ENCODE data around the gene TPBGL.

DNA sequence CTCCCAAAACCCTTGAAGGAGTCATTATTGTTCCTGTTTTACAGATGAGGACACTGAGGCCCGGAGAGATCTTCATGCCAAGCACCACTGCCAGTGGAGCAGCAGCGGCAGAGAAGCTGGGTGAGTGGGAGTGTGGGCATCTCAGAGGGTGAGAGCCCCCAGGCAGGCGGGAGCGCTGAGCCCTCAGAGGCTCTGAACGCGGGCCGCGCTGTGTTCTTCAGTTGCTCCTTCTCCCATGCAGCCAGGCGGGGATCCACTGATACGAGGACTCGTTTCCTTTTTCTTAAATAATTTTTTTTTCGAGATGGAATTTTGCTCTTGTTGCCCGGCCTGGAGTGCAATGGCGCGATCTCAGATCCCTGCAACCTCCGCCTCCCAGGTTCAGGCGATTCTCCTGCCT is 47.0 kb downstream of the TPBGL start:
- TF ChIP-seq POLR2A (IDR thresholded peaks at IDR 0.05; ENCODE audit: low read depth, low read length) (no peak), POLR2AphosphoS5 (IDR thresholded peaks at IDR 0.05; ENCODE audit: low read depth, low read length) (no peak), TAF1 (IDR thresholded peaks at IDR 0.05; ENCODE audit: low read depth, low read length) (no peak), SPI1 (IDR thresholded peaks at IDR 0.05; ENCODE audit: low read depth, low read length) (no peak), PAX5 (IDR thresholded peaks at IDR 0.05; ENCODE audit: insufficient read depth, low read length, severe bottlenecking) (no peak), POU2F2 (IDR thresholded peaks at IDR 0.05; ENCODE audit: low read depth, low read length) (no peak)
